Measurements from ENCODE around the gene IFI27L1.

DNA sequence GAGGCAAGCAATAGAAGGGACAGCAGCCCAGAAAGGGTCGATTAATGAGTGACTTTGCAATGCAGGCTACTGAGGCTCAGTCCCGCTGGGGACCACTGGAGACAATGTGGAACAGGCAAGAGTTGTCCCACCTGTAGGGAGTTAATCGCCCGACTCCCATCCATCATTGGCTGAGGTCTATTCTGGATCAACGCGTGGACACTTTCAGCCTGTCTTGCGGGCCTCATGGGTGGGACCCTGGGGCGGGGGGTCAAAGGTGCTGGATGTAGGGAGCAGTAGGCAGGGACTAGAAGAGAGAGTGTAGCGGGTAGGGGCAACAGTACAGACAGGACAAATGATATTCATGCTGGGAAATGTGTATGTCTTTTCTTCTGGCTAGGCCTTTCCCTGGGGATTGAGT is 42.2 kb downstream of the IFI27L1 start:
- TF ChIP-seq POLR2AphosphoS5 (IDR thresholded peaks at IDR 0.05) (no peak), EP300 (conservative IDR thresholded peaks at IDR 0.05; ENCODE audit: poor library complexity, severe bottlenecking) (no peak), RAD21 (conservative IDR thresholded peaks at IDR 0.05) (no peak), MXI1 (conservative IDR thresholded peaks at IDR 0.05; ENCODE audit: poor library complexity, severe bottlenecking) (no peak)
- TF ChIP-seq, protein P1, sequence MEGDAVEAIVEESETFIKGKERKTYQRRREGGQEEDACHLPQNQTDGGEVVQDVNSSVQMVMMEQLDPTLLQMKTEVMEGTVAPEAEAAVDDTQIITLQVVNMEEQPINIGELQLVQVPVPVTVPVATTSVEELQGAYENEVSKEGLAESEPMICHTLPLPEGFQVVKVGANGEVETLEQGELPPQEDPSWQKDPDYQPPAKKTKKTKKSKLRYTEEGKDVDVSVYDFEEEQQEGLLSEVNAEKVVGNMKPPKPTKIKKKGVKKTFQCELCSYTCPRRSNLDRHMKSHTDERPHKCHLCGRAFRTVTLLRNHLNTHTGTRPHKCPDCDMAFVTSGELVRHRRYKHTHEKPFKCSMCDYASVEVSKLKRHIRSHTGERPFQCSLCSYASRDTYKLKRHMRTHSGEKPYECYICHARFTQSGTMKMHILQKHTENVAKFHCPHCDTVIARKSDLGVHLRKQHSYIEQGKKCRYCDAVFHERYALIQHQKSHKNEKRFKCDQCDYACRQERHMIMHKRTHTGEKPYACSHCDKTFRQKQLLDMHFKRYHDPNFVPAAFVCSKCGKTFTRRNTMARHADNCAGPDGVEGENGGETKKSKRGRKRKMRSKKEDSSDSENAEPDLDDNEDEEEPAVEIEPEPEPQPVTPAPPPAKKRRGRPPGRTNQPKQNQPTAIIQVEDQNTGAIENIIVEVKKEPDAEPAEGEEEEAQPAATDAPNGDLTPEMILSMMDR (IDR thresholded peaks at IDR 0.05; ENCODE audit: poor library complexity, severe bottlenecking), result no peak
- TF ChIP-seq, protein P2, sequence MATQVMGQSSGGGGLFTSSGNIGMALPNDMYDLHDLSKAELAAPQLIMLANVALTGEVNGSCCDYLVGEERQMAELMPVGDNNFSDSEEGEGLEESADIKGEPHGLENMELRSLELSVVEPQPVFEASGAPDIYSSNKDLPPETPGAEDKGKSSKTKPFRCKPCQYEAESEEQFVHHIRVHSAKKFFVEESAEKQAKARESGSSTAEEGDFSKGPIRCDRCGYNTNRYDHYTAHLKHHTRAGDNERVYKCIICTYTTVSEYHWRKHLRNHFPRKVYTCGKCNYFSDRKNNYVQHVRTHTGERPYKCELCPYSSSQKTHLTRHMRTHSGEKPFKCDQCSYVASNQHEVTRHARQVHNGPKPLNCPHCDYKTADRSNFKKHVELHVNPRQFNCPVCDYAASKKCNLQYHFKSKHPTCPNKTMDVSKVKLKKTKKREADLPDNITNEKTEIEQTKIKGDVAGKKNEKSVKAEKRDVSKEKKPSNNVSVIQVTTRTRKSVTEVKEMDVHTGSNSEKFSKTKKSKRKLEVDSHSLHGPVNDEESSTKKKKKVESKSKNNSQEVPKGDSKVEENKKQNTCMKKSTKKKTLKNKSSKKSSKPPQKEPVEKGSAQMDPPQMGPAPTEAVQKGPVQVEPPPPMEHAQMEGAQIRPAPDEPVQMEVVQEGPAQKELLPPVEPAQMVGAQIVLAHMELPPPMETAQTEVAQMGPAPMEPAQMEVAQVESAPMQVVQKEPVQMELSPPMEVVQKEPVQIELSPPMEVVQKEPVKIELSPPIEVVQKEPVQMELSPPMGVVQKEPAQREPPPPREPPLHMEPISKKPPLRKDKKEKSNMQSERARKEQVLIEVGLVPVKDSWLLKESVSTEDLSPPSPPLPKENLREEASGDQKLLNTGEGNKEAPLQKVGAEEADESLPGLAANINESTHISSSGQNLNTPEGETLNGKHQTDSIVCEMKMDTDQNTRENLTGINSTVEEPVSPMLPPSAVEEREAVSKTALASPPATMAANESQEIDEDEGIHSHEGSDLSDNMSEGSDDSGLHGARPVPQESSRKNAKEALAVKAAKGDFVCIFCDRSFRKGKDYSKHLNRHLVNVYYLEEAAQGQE (IDR thresholded peaks at IDR 0.05; ENCODE audit: borderline replicate concordance), result no peak

All from neural cell (in vitro differentiated cells).